IMR-90 (cell line): ENCODE data around the gene GALNT13.

ENCODE experiments used
- BHLHE40 ChIP-seq: fragments of 150-350 bp; IDR thresholded peaks from 2 replicates; pipeline ENCODE4 v1.6.1; 2016; ENCODE audit warnings: mild to moderate bottlenecking, low read depth, low read length
- CEBPB ChIP-seq: IDR thresholded peaks from 2 replicates; pipeline ENCODE4 v1.6.1; 2012; ENCODE audit warnings: low read depth, low read length, improper control_type of control experiment
- CHD1 ChIP-seq: IDR thresholded peaks from 2 replicates; pipeline ENCODE4 v1.6.1; 2012; ENCODE audit warnings: low read depth, low read length, improper control_type of control experiment
- CTCF ChIP-seq: conservative IDR thresholded peaks from 2 replicates; pipeline ENCODE4 v1.5.1; 2012; ENCODE audit warnings: mild to moderate bottlenecking, low read depth, low read length, improper control_type of control experiment
- ELK1 ChIP-seq: fragments of 150-350 bp; IDR thresholded peaks from 2 replicates; pipeline ENCODE4 v1.6.1; 2016; ENCODE audit warnings: low read depth, mild to moderate bottlenecking, low read length, moderate library complexity, borderline replicate concordance
- FOS ChIP-seq: fragments of 150-350 bp; IDR thresholded peaks from 2 replicates; pipeline ENCODE4 v1.6.1; 2016; ENCODE audit warnings: low read depth, low read length
- MXI1 ChIP-seq: IDR thresholded peaks from 2 replicates; pipeline ENCODE4 v1.6.1; 2012; ENCODE audit warnings: low read depth, mild to moderate bottlenecking, low read length, moderate library complexity, borderline replicate concordance
- NFE2L2 ChIP-seq: fragments of 150-350 bp; IDR thresholded peaks from 2 replicates; pipeline ENCODE4 v1.6.1; 2016; ENCODE audit warnings: low read depth, mild to moderate bottlenecking, low read length
- POLR2A ChIP-seq: IDR thresholded peaks from 2 replicates; pipeline ENCODE4 v1.6.1; 2012; ENCODE audit warnings: mild to moderate bottlenecking, low read depth, low read length
- RAD21 ChIP-seq: IDR thresholded peaks from 2 replicates; pipeline ENCODE4 v1.6.1; 2012; ENCODE audit warnings: low read length, improper control_type of control experiment
- RCOR1 ChIP-seq: IDR thresholded peaks from 2 replicates; pipeline ENCODE4 v1.6.1; 2012; ENCODE audit warnings: mild to moderate bottlenecking, low read length, improper control_type of control experiment; ENCODE audit not compliant: insufficient replicate concordance
- RFX5 ChIP-seq: IDR thresholded peaks from 2 replicates; pipeline ENCODE4 v1.8.0; 2012; ENCODE audit warnings: low read depth, mild to moderate bottlenecking, low read length, moderate library complexity
- SMC3 ChIP-seq: fragments of 150-350 bp; IDR thresholded peaks from 2 replicates; pipeline ENCODE4 v1.6.1; 2016; ENCODE audit warnings: low read depth, mild to moderate bottlenecking, antibody characterized with exemption, low read length, moderate library complexity
- USF2 ChIP-seq: fragments of 150-350 bp; IDR thresholded peaks from 2 replicates; pipeline ENCODE4 v1.6.1; 2017; ENCODE audit warnings: mild to moderate bottlenecking, antibody characterized with exemption, low read length, low read depth

DNA sequence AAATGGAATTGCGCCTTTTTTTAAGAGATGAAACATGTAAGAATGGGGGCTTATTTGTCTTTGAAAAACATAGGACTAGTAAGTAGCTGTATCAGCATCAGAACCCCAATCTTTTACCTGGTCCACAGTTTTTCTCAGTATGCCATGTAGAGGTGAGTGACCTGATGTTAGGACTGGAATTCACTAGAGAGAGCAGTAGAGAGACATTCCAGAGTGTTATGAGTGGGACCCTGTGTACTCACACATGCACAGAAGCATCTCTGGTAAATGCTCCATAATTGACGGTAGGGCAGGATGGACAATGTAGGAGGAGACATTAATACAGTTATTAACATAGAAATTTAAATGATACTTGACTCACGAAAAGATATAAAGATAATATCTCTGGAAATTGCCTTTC is 1.4 kb upstream of the GALNT13 start:
- TF ChIP-seq CTCF (no peak), POLR2A (no peak), CEBPB (no peak), MXI1 (no peak), USF2 (no peak), CHD1 (no peak), RFX5 (no peak), ELK1 (no peak), BHLHE40 (no peak), SMC3 (no peak), RCOR1 (no peak), RAD21 (no peak), NFE2L2 (no peak), FOS (no peak)
